ENCODE results near the gene MTM1. TPM values are rescaled to one million over a fixed set of nuclear protein-coding genes. Genes with fewer than 3 reads are reported as not detected.
A peak's percentile ranks its signal among the peaks of the same experiment; 100 is the strongest.

The MTM1 gene
- total and polyA plus RNA-seq, 2 experiments from 2014 or later, result 8.7 to 15.4 TPM

DNA sequence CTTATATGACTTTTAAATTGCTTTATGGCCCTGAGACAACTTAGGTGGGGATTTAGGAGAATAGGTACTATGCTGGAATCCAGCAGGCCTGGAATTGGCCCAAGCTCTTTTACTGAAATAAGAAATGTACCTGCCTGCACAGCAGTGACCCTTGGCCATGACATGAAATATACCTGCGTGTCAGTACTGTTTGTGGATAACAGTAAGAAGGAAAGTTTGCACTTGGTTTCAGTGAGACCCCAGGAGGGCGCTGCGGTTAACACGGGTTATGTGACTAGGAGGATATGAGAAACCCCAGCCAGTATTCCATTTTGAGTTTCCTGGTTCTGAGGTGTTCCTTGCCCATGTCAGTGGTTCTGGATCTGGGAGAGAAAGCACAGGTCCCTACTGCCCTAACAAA, 5.3 kb downstream of the MTM1 start:
- H3K4me3 ChIP-seq, result no peak overlapping the region
- H3K4me2 ChIP-seq, result peak overlapping the region; percentile 11
- TF ChIP-seq CTCF (IDR thresholded peaks at IDR 0.05; ENCODE audit: poor library complexity), result no peak
- TF ChIP-seq EZH2 (IDR thresholded peaks at IDR 0.05; ENCODE audit: borderline replicate concordance), result no peak
- no peak for TF ChIP-seq EZH2phosphoT487 (IDR thresholded peaks at IDR 0.05; ENCODE audit: low read depth, severe bottlenecking, unreplicated experiment)
- no peaks in the 10 kb centered on the region for H3K27me3 ChIP-seq
- no peak overlapping the region for H2AFZ ChIP-seq
- no peak for DNase-seq (ENCODE audit: low spot score)
- H3K4me1 ChIP-seq (ENCODE audit: insufficient read depth), result peaks cover 12% of the 10 kb centered on the region
- H3K9me3 ChIP-seq (ENCODE audit: low read depth), result peaks cover 6% of the 10 kb centered on the region
- H4K20me1 ChIP-seq (ENCODE audit: insufficient read depth, poor library complexity, severe bottlenecking), result no peaks in the 10 kb centered on the region
- H3K79me2 ChIP-seq, result peaks cover 79% of the 10 kb centered on the region
- H3K9me2 ChIP-seq (replicated peaks; ENCODE audit: insufficient read depth), result no peaks in the 10 kb centered on the region
- no peaks in the 10 kb centered on the region for H3K36me3 ChIP-seq (replicated peaks; ENCODE audit: insufficient read depth, low read depth)
- peak overlapping the region; percentile 60 for H3K27ac ChIP-seq
- 61% methylated on average over 4 of the region's 4 CpGs for WGBS (ENCODE audit: low lambda C conversion rate, missing lambda C conversion rate)

GRCh38 chrX:150574559-150575418, 6.4 kb downstream of the MTM1 start:
- Histone ChIP-seq H3K4me3 (no peak overlapping the region), H2AFZ (no peak overlapping the region), H3K9me2 (replicated peaks; ENCODE audit: insufficient read depth) (no peaks in the 10 kb centered on the region), H3K27me3 (no peaks in the 10 kb centered on the region), H3K36me3 (replicated peaks; ENCODE audit: insufficient read depth, low read depth) (no peaks in the 10 kb centered on the region), H3K79me2 (peaks cover 80% of the 10 kb centered on the region), H4K20me1 (ENCODE audit: insufficient read depth, poor library complexity, severe bottlenecking) (peaks cover 3% of the 10 kb centered on the region), H3K4me1 (ENCODE audit: insufficient read depth) (peaks cover 11% of the 10 kb centered on the region), H3K9me3 (ENCODE audit: low read depth) (peaks cover 6% of the 10 kb centered on the region), H3K4me2 (no peak overlapping the region), H3K27ac (peak overlapping the region; percentile 52)
- DNase-seq (ENCODE audit: low spot score), result no peak
- TF ChIP-seq CTCF (IDR thresholded peaks at IDR 0.05; ENCODE audit: poor library complexity) (no peak), EZH2 (IDR thresholded peaks at IDR 0.05; ENCODE audit: borderline replicate concordance) (no peak), EZH2phosphoT487 (IDR thresholded peaks at IDR 0.05; ENCODE audit: low read depth, severe bottlenecking, unreplicated experiment) (no peak)
- WGBS (ENCODE audit: low lambda C conversion rate, missing lambda C conversion rate), result 66% methylated on average over 13 of the region's 13 CpGs

DNA sequence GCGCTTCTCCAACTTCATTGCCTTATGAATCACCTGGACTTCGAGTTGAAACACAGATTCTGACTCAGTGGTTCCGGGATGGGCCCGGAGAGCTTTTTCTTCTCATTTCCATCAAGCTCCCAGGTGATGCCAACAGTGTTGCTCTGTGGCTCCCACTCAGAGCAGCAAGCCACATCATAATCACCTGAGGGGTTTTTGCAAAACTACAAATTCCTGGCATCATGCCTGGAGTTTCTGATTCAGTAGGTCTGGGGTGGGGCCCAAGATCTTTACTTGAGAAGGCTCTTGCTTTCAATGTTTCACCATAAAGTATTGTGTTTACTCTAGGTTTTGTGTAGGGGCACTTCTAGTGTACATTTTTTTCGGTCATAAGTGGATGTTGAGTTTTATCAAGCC, 7.0 kb downstream of the MTM1 start:
- Histone ChIP-seq H3K36me3 (replicated peaks; ENCODE audit: insufficient read depth, low read depth) (no peaks in the 10 kb centered on the region), H3K4me3 (no peak overlapping the region), H3K9me2 (replicated peaks; ENCODE audit: insufficient read depth) (no peaks in the 10 kb centered on the region), H3K4me2 (no peak overlapping the region), H2AFZ (no peak overlapping the region), H3K79me2 (peaks cover 82% of the 10 kb centered on the region), H3K27ac (peak overlapping the region; percentile 52), H3K27me3 (no peaks in the 10 kb centered on the region), H3K9me3 (ENCODE audit: low read depth) (peaks cover 6% of the 10 kb centered on the region), H4K20me1 (ENCODE audit: insufficient read depth, poor library complexity, severe bottlenecking) (peaks cover 3% of the 10 kb centered on the region), H3K4me1 (ENCODE audit: insufficient read depth) (peaks cover 5% of the 10 kb centered on the region)
- WGBS (ENCODE audit: low lambda C conversion rate, missing lambda C conversion rate), result 73% methylated on average over 5 of the region's 5 CpGs
- TF ChIP-seq CTCF (IDR thresholded peaks at IDR 0.05; ENCODE audit: poor library complexity) (no peak), EZH2phosphoT487 (IDR thresholded peaks at IDR 0.05; ENCODE audit: low read depth, severe bottlenecking, unreplicated experiment) (no peak), EZH2 (IDR thresholded peaks at IDR 0.05; ENCODE audit: borderline replicate concordance) (no peak)
- peak; percentile 16 for DNase-seq (ENCODE audit: low spot score)

All from hepatocyte (in vitro differentiated cells).